ENCODE data around the gene YPEL2. TPM values are rescaled to one million over a fixed set of nuclear protein-coding genes. Genes with fewer than 3 reads are reported as not detected.

YPEL2 gene
- total RNA-seq, 1 experiment from 2014 or later, result 1.1 TPM

GRCh38 chr17:59417452-59417851 lies 86.0 kb downstream of the YPEL2 start:
- intact Hi-C loops (cut with micrococcal nuclease; ENCODE audit: unreplicated experiment), result no loop called here
- TF ChIP-seq POLR2AphosphoS5 (IDR thresholded peaks at IDR 0.05; ENCODE audit: low read depth, low read length), result no peak
- TF ChIP-seq CTCF (IDR thresholded peaks at IDR 0.05), result no peak
- TF ChIP-seq, protein P1, sequence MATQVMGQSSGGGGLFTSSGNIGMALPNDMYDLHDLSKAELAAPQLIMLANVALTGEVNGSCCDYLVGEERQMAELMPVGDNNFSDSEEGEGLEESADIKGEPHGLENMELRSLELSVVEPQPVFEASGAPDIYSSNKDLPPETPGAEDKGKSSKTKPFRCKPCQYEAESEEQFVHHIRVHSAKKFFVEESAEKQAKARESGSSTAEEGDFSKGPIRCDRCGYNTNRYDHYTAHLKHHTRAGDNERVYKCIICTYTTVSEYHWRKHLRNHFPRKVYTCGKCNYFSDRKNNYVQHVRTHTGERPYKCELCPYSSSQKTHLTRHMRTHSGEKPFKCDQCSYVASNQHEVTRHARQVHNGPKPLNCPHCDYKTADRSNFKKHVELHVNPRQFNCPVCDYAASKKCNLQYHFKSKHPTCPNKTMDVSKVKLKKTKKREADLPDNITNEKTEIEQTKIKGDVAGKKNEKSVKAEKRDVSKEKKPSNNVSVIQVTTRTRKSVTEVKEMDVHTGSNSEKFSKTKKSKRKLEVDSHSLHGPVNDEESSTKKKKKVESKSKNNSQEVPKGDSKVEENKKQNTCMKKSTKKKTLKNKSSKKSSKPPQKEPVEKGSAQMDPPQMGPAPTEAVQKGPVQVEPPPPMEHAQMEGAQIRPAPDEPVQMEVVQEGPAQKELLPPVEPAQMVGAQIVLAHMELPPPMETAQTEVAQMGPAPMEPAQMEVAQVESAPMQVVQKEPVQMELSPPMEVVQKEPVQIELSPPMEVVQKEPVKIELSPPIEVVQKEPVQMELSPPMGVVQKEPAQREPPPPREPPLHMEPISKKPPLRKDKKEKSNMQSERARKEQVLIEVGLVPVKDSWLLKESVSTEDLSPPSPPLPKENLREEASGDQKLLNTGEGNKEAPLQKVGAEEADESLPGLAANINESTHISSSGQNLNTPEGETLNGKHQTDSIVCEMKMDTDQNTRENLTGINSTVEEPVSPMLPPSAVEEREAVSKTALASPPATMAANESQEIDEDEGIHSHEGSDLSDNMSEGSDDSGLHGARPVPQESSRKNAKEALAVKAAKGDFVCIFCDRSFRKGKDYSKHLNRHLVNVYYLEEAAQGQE (IDR thresholded peaks at IDR 0.05; ENCODE audit: insufficient read depth in 1 of 2, low read depth in 2 of 2, low read length in 1 of 2), result no peak
- TF ChIP-seq SIN3A (IDR thresholded peaks at IDR 0.05; ENCODE audit: borderline replicate concordance, insufficient read depth, low read depth, low read length), result no peak
- no peak for TF ChIP-seq TCF7L2 (IDR thresholded peaks at IDR 0.05; ENCODE audit: low read depth, low read length)

DNA sequence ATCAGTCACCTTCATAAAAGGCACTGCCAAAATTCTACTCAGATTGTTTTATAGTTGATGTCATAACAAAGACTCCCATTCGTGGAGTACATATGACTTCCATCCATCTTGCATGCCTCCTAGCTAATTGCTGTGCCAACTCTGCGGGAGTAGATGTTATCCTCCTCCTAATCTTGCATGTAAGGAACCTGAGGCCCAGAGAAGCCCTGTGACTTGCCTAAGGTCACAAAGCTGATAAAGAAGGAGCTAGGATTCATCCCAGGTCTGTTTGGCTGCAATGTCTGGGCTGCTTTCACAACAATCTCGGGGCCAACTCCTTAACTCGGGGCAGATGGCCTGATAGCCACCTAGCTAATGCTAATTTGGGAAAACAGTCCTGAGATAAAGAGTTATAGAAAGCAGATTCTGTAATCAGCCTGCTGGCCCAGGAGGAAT lies 87.3 kb downstream of the YPEL2 start:
- ATAC-seq (no peak), DNase-seq (ENCODE audit: low read depth, low spot score) (no peak)
- in situ Hi-C loops (cut with HindIII; ENCODE audit: low pct_unique_long_range_greater_than_20kb, low sequenced_read_pairs) (no loop called here), intact Hi-C loops (cut with micrococcal nuclease; ENCODE audit: unreplicated experiment) (no loop called here)
- no TSS peak for BruUV-seq (replicated peaks)
- TF ChIP-seq SIN3A (IDR thresholded peaks at IDR 0.05; ENCODE audit: borderline replicate concordance, insufficient read depth, low read depth, low read length) (no peak), TCF7L2 (IDR thresholded peaks at IDR 0.05; ENCODE audit: low read depth, low read length) (no peak), CTCF (IDR thresholded peaks at IDR 0.05) (no peak), POLR2AphosphoS5 (IDR thresholded peaks at IDR 0.05; ENCODE audit: low read depth, low read length) (no peak)
- TF ChIP-seq, protein P1 (IDR thresholded peaks at IDR 0.05; ENCODE audit: insufficient read depth in 1 of 2, low read depth in 2 of 2, low read length in 1 of 2), result no peak
- no peak overlapping the region for H3K27ac ChIP-seq (ENCODE audit: low read length)
- no peaks in the 10 kb centered on the region for H3K27me3 ChIP-seq (ENCODE audit: control insufficient read depth, insufficient read depth, low read length)
- H3K4me3 ChIP-seq (ENCODE audit: low read depth in 2 of 2, low read length in 2 of 2), result no peak overlapping the region
- H3K4me1 ChIP-seq (ENCODE audit: control insufficient read depth, insufficient read depth, low read length), result no peaks in the 10 kb centered on the region
- POLR2A ChIA-PET, result no interaction called here
- no peaks in the 10 kb centered on the region for H3K36me3 ChIP-seq (ENCODE audit: control insufficient read depth, insufficient read depth, low read length)
- H3K9me3 ChIP-seq (ENCODE audit: control insufficient read depth, insufficient read depth, low read depth, low read length), result no peaks in the 10 kb centered on the region
- CTCF ChIA-PET, result no interaction called here

More at GRCh38 chr17:59417452-59417851, 86.0 kb downstream of the YPEL2 start:
- BruUV-seq (replicated peaks), result no TSS peak
- Histone ChIP-seq H3K27ac (ENCODE audit: low read length) (no peak overlapping the region), H3K36me3 (ENCODE audit: control insufficient read depth, insufficient read depth, low read length) (no peaks in the 10 kb centered on the region), H3K27me3 (ENCODE audit: control insufficient read depth, insufficient read depth, low read length) (no peaks in the 10 kb centered on the region), H3K4me1 (ENCODE audit: control insufficient read depth, insufficient read depth, low read length) (no peaks in the 10 kb centered on the region), H3K4me3 (ENCODE audit: low read depth in 2 of 2, low read length in 2 of 2) (no peak overlapping the region), H3K9me3 (ENCODE audit: control insufficient read depth, insufficient read depth, low read depth, low read length) (no peaks in the 10 kb centered on the region)
- CTCF ChIA-PET, result no interaction called here
- ATAC-seq (no peak), DNase-seq (ENCODE audit: low read depth, low spot score) (no peak)
- in situ Hi-C loops (cut with HindIII; ENCODE audit: low pct_unique_long_range_greater_than_20kb, low sequenced_read_pairs), result no loop called here
- POLR2A ChIA-PET, result no interaction called here

Data from Panc1 (cell line).